ENCODE results near the gene TAGLN3.
"Not testable (repeated sequence)": the region's sequence is repeated elsewhere in the genome, so short reads cannot be mapped to it uniquely, and the experiment has no call there.

TAGLN3 gene

GRCh38 chr3:112034436-112034835 is 35.7 kb downstream of the TAGLN3 start, which contains the start of gene TMPRSS7:
TMPRSS7 (plus strand) TSS chr3:112034736; CDS start chr3:112034846, 110 bp downstream.
- TF ChIP-seq GATA1 (IDR thresholded peaks at IDR 0.05; ENCODE audit: low read depth, low read length) (no peak), POLR2A (IDR thresholded peaks at IDR 0.05; ENCODE audit: low read length) (no peak)
- no peak for DNase-seq

GRCh38 chr3:112035241-112035640 is 36.5 kb downstream of the TAGLN3 start:
- no peak for DNase-seq
- no peak for TF ChIP-seq GATA1 (IDR thresholded peaks at IDR 0.05; ENCODE audit: low read depth, low read length)
- TF ChIP-seq POLR2A (IDR thresholded peaks at IDR 0.05; ENCODE audit: low read length): no peak

GRCh38 chr3:112037194-112037593 is 38.5 kb downstream of the TAGLN3 start:
- DNase-seq: not testable (repeated sequence)

GRCh38 chr3:112038863-112039262 is 40.1 kb downstream of the TAGLN3 start:
- TF ChIP-seq POLR2A (IDR thresholded peaks at IDR 0.05; ENCODE audit: low read length) (no peak), GATA1 (IDR thresholded peaks at IDR 0.05; ENCODE audit: low read depth, low read length) (no peak)
- no peak for DNase-seq

- no peak for DNase-seq
- TF ChIP-seq POLR2A (IDR thresholded peaks at IDR 0.05; ENCODE audit: low read length): no peak
- TF ChIP-seq GATA1 (IDR thresholded peaks at IDR 0.05; ENCODE audit: low read depth, low read length): no peak
These were observed 42.6 kb downstream of the TAGLN3 start for GRCh38 chr3:112041321-112041720.

- DNase-seq: no peak
- no peak for TF ChIP-seq GATA1 (IDR thresholded peaks at IDR 0.05; ENCODE audit: low read depth, low read length)
- TF ChIP-seq POLR2A (IDR thresholded peaks at IDR 0.05; ENCODE audit: low read length): no peak
These were observed 44.1 kb downstream of the TAGLN3 start for GRCh38 chr3:112042842-112043280.

- TF ChIP-seq GATA1 (IDR thresholded peaks at IDR 0.05; ENCODE audit: low read depth, low read length) (no peak), POLR2A (IDR thresholded peaks at IDR 0.05; ENCODE audit: low read length) (no peak)
- DNase-seq: peak; percentile 66 to 74
These were observed 45.0 kb downstream of the TAGLN3 start for GRCh38 chr3:112043621-112044201.

- no peak for DNase-seq
These were observed 47.9 kb downstream of the TAGLN3 start for GRCh38 chr3:112046599-112046998.

GRCh38 chr3:112047264-112047663 is 48.5 kb downstream of the TAGLN3 start:
- TF ChIP-seq GATA1 (IDR thresholded peaks at IDR 0.05; ENCODE audit: low read depth, low read length): no peak
- no peak for TF ChIP-seq POLR2A (IDR thresholded peaks at IDR 0.05; ENCODE audit: low read length)
- no peak for DNase-seq

More at GRCh38 chr3:112046599-112046998, 47.9 kb downstream of the TAGLN3 start:
- TF ChIP-seq GATA1 (IDR thresholded peaks at IDR 0.05; ENCODE audit: low read depth, low read length): no peak
- TF ChIP-seq POLR2A (IDR thresholded peaks at IDR 0.05; ENCODE audit: low read length): no peak

GRCh38 chr3:112048911-112049310 is 50.2 kb downstream of the TAGLN3 start:
- TF ChIP-seq GATA1 (IDR thresholded peaks at IDR 0.05; ENCODE audit: low read depth, low read length) (no peak), POLR2A (IDR thresholded peaks at IDR 0.05; ENCODE audit: low read length) (no peak)
- DNase-seq: no peak

GRCh38 chr3:112053229-112053628 is 54.5 kb downstream of the TAGLN3 start:
- no peak for DNase-seq
- no peak for TF ChIP-seq POLR2A (IDR thresholded peaks at IDR 0.05; ENCODE audit: low read length)
- TF ChIP-seq GATA1 (IDR thresholded peaks at IDR 0.05; ENCODE audit: low read depth, low read length): no peak

GRCh38 chr3:112056451-112056929 is 57.8 kb downstream of the TAGLN3 start:
- DNase-seq: no peak
- no peak for TF ChIP-seq POLR2A (IDR thresholded peaks at IDR 0.05; ENCODE audit: low read length)
- TF ChIP-seq GATA1 (IDR thresholded peaks at IDR 0.05; ENCODE audit: low read depth, low read length): no peak

GRCh38 chr3:112059497-112059896 is 60.8 kb downstream of the TAGLN3 start:
- TF ChIP-seq POLR2A (IDR thresholded peaks at IDR 0.05; ENCODE audit: low read length) (no peak), GATA1 (IDR thresholded peaks at IDR 0.05; ENCODE audit: low read depth, low read length) (no peak)
- no peak for DNase-seq

GRCh38 chr3:112061152-112061551 is 62.4 kb downstream of the TAGLN3 start:
- no peak for DNase-seq
- TF ChIP-seq POLR2A (IDR thresholded peaks at IDR 0.05; ENCODE audit: low read length) (no peak), GATA1 (IDR thresholded peaks at IDR 0.05; ENCODE audit: low read depth, low read length) (no peak)

Data from erythroblast (primary cell).